ENCODE measurements around the gene NOS3.

Gene NOS3

GRCh38 chr7:151056666-151057505 lies 66.1 kb downstream of the NOS3 start:
- DNase-seq (ENCODE audit: low read depth in 1 of 2, low spot score in 1 of 2), result no peak

GRCh38 chr7:151057506-151057988 lies 66.7 kb downstream of the NOS3 start, which contains the start of gene CDK5:
Gene CDK5, minus strand, starts transcription at chr7:151057897. Its CDS starts 49 bp downstream, at chr7:151057848.
- DNase-seq (ENCODE audit: low read depth in 1 of 2, low spot score in 1 of 2), result no peak

- peak; percentile 92 to 93 for DNase-seq (ENCODE audit: low read depth in 1 of 2, low spot score in 1 of 2)
Observed at GRCh38 chr7:151057989-151058780, 67.4 kb downstream of the NOS3 start.

- DNase-seq (ENCODE audit: low read depth in 1 of 2, low spot score in 1 of 2), result no peak
Observed at GRCh38 chr7:151058781-151059366, 68.1 kb downstream of the NOS3 start.

- DNase-seq (ENCODE audit: low read depth in 1 of 2, low spot score in 1 of 2), result peak; percentile 51 to 64
Observed at GRCh38 chr7:151059367-151060112, 68.7 kb downstream of the NOS3 start, which contains the start of gene SLC4A2. Gene SLC4A2, plus strand, starts transcription at chr7:151059589. Its CDS starts 2,399 bp downstream, at chr7:151061988.

- no peak for DNase-seq (ENCODE audit: low read depth in 1 of 2, low spot score in 1 of 2)
Observed at GRCh38 chr7:151060113-151060415, 69.2 kb downstream of the NOS3 start.

- no peak for DNase-seq (ENCODE audit: low read depth in 1 of 2, low spot score in 1 of 2)
Observed at GRCh38 chr7:151060416-151061212, 69.8 kb downstream of the NOS3 start.

GRCh38 chr7:151061213-151062110 lies 70.6 kb downstream of the NOS3 start:
- DNase-seq (ENCODE audit: low read depth in 1 of 2, low spot score in 1 of 2), result no peak

GRCh38 chr7:151062111-151062398 lies 71.2 kb downstream of the NOS3 start:
- DNase-seq (ENCODE audit: low read depth in 1 of 2, low spot score in 1 of 2), result no peak

- no peak for DNase-seq (ENCODE audit: low read depth in 1 of 2, low spot score in 1 of 2)
Observed at GRCh38 chr7:151062399-151063211, 71.8 kb downstream of the NOS3 start.

- no peak for DNase-seq (ENCODE audit: low read depth in 1 of 2, low spot score in 1 of 2)
Observed at GRCh38 chr7:151063212-151063561, 72.4 kb downstream of the NOS3 start.
